ENCODE measurements around the gene CD4.

GRCh38 chr12:6842075-6842474, 52.7 kb downstream of the CD4 start:
- TF ChIP-seq CTCF (IDR thresholded peaks at IDR 0.05) = no peak
- TF ChIP-seq POLR2A (IDR thresholded peaks at IDR 0.05) = no peak

Measured in adrenal gland (tissue), 5 donors.